ENCODE data around the gene SMG1.

- TF ChIP-seq CTCF (IDR thresholded peaks at IDR 0.05; ENCODE audit: insufficient read depth, low read length, poor library complexity, severe bottlenecking) (no peak), EZH2phosphoT487 (conservative IDR thresholded peaks at IDR 0.05; ENCODE audit: low read length) (no peak)
Measured at GRCh38 chr16:18789515-18789849, 136.7 kb downstream of the SMG1 start.

Data from SU-DHL-6 (cell line).